Neutrophil (primary cell): Measurements from ENCODE around the gene COL7A1.

ENCODE experiments used
- H3K27ac ChIP-seq: fragments of 200-600 bp; sonication (generic); 2 replicates; pipeline ENCODE4 v1.5.1; 2016; ENCODE audit warnings: mild to moderate bottlenecking, moderate library complexity
- H3K27me3 ChIP-seq: fragments of 200-600 bp; sonication (generic); 2 replicates; pipeline ENCODE4 v1.6.0; 2016; ENCODE audit warnings: mild to moderate bottlenecking
- H3K36me3 ChIP-seq: fragments of 200-600 bp; sonication (generic); 2 replicates; pipeline ENCODE4 v1.5.1; 2017
- H3K4me1 ChIP-seq, 2 experiments: fragments of 200-600 bp in 1 of 2; sonication (generic) in 1 of 2; 1 replicate in 1 of 2; 2 replicates in 1 of 2; pipeline versions ENCODE4 v1.5.1 to v1.6.1; 2013 to 2016; ENCODE audit warnings: low read depth in 1 of 2, low read length in 1 of 2, mild to moderate bottlenecking in 1 of 2, moderate library complexity in 1 of 2; ENCODE audit not compliant: control insufficient read depth in 1 of 2, insufficient read depth in 1 of 2
- H3K4me3 ChIP-seq, 2 experiments: fragments of 200-600 bp in 1 of 2; sonication (generic) in 1 of 2; 1 replicate in 1 of 2; 2 replicates in 1 of 2; pipeline ENCODE4 v1.5.1; 2013 to 2016; ENCODE audit warnings: low read depth in 1 of 2, low read length in 1 of 2, mild to moderate bottlenecking in 1 of 2, moderate library complexity in 1 of 2
- H3K9me3 ChIP-seq: fragments of 200-600 bp; sonication (generic); 2 replicates; pipeline ENCODE4 v1.5.1; 2016
- CTCF ChIP-seq: fragments of 200-600 bp; sonication (generic); IDR thresholded peaks from 2 replicates; pipeline ENCODE4 v1.5.1; 2016; ENCODE audit warnings: antibody characterized with exemption

The COL7A1 gene

GRCh38 chr3:48617559-48617958, 22.4 kb upstream of the COL7A1 start:
- no peak overlapping the region for H3K4me3 ChIP-seq
- peaks cover 6% of the 10 kb centered on the region for H3K36me3 ChIP-seq
- TF ChIP-seq CTCF, result no peak
- H3K27ac ChIP-seq, result no peak overlapping the region
- no peaks in the 10 kb centered on the region for H3K27me3 ChIP-seq
- no peaks in the 10 kb centered on the region for H3K9me3 ChIP-seq
- H3K4me1 ChIP-seq, result peaks cover 32 to 36% of the 10 kb centered on the region in 2 experiments

GRCh38 chr3:48614044-48614443, 18.9 kb upstream of the COL7A1 start:
- H3K27ac ChIP-seq, result peak overlapping the region; percentile 81

GRCh38 chr3:48612309-48612708, 17.2 kb upstream of the COL7A1 start:
- Histone ChIP-seq H3K36me3 (no peaks in the 10 kb centered on the region), H3K27me3 (no peaks in the 10 kb centered on the region), H3K4me3 (no peak overlapping the region), H3K4me1 (peaks cover 41 to 48% of the 10 kb centered on the region in 2 experiments), H3K9me3 (no peaks in the 10 kb centered on the region), H3K27ac (no peak overlapping the region)
- TF ChIP-seq CTCF, result no peak

More at GRCh38 chr3:48614044-48614443, 18.9 kb upstream of the COL7A1 start:
- H3K4me1 ChIP-seq, result peaks cover 31 to 36% of the 10 kb centered on the region in 2 experiments
- no peaks in the 10 kb centered on the region for H3K9me3 ChIP-seq
- TF ChIP-seq CTCF, result no peak
- peak overlapping the region in 1 of 2 experiments; percentile 5 for H3K4me3 ChIP-seq
- H3K27me3 ChIP-seq, result no peaks in the 10 kb centered on the region
- H3K36me3 ChIP-seq, result no peaks in the 10 kb centered on the region

- Histone ChIP-seq H3K36me3 (peaks cover 25% of the 10 kb centered on the region), H3K4me1 (peaks cover 33 to 38% of the 10 kb centered on the region in 2 experiments), H3K27me3 (no peaks in the 10 kb centered on the region), H3K9me3 (no peaks in the 10 kb centered on the region), H3K27ac (peak within 1 kb of the TSS; percentile 73), H3K4me3 (peak within 1 kb of the TSS; percentile 90 to 99)
- peak; percentile 97 for TF ChIP-seq CTCF
Observed at GRCh38 chr3:48609088-48610005, 14.2 kb upstream of the COL7A1 start, which contains the start of gene UQCRC1. Gene UQCRC1, minus strand, starts transcription at chr3:48609646. Its CDS starts 26 bp downstream, at chr3:48609620.

- Histone ChIP-seq H3K27me3 (no peaks in the 10 kb centered on the region), H3K36me3 (peaks cover 43% of the 10 kb centered on the region), H3K4me1 (peaks cover 21 to 22% of the 10 kb centered on the region in 2 experiments)
Observed at GRCh38 chr3:48607519-48607918, 12.4 kb upstream of the COL7A1 start.

More at GRCh38 chr3:48607519-48607918, 12.4 kb upstream of the COL7A1 start:
- TF ChIP-seq CTCF, result no peak
- Histone ChIP-seq H3K4me3 (no peak overlapping the region), H3K27ac (no peak overlapping the region), H3K9me3 (no peaks in the 10 kb centered on the region)
